Activated effector memory CD4-positive, alpha-beta T cell treated with anti-CD3 and anti-CD28 coated beads, Interleukin-2, amount 50 U/mL, for 16 hours (primary cell): ENCODE measurements around the gene PHACTR3.
"Not testable (repeated sequence)": the region's sequence is repeated elsewhere in the genome, so short reads cannot be mapped to it uniquely, and the experiment has no call there.

Source experiments
- DNase-seq: peaks from one replicate; pipeline ENCODE4 v3.0.0-alpha.2; 2020

PHACTR3 gene

DNA sequence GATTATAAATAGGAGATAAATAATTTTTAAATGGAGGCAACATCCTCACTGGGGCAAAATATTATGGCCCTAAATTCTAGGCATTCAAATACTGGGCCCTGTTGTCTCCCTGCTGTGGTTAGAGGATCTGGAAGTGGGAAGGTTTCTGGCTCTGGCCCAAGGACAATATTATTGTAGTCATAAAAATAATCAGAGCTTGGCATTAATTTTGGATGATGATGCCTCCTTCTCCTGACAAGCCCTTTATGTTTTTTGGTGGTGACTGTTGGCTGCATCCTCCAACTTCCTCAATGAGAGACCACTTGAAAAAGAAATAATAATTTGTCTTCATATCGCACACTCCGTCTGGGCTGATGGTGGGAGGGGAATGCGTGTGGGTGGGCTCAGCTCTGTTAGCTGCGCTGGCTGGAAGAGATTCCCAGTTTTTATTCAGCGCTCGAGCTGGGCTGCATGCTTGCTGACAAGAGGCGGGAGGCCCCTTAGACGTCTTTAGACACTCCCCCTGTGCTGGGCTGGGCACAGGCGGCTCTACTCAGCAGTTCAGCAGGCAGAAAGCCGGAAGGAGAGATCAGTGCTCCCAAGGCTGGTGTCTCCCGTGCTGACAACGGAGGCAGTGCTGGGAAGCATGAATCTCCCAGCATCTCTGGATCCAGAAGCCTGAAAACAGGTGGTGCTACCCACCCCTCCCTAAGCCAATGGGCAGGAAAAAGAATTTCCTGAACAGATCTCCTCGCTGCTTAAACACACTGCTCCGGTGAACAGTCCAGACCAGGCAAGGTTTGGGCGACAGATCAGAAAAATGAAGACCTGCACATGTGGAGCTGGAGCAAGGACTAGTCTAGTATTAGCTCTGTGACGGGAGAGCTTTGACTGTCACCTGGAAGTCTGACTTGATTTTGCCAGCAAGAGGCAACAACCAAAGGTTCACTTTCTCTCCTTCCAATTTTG is 231.4 kb downstream of the PHACTR3 start:
- DNase-seq: no peak

DNA sequence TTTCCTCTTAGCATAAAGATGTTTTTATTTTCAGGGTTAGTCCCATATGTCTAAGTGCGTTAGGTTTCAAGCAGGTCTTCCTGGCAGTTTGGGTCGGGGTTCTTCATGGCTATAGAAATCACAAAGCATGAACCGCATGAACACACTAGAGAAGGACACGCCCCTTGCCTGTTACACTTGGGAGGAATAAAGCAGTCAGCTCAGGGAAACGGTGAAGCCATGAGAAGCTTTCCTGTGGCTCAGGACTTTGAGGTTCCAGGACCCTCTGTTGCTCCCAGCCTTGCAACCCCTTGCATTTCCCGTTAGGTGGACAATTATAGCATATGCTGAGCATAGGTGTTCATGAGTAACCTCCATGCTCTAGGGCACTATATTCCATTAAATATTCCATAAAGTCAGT is 232.4 kb downstream of the PHACTR3 start:
- DNase-seq: no peak

DNA sequence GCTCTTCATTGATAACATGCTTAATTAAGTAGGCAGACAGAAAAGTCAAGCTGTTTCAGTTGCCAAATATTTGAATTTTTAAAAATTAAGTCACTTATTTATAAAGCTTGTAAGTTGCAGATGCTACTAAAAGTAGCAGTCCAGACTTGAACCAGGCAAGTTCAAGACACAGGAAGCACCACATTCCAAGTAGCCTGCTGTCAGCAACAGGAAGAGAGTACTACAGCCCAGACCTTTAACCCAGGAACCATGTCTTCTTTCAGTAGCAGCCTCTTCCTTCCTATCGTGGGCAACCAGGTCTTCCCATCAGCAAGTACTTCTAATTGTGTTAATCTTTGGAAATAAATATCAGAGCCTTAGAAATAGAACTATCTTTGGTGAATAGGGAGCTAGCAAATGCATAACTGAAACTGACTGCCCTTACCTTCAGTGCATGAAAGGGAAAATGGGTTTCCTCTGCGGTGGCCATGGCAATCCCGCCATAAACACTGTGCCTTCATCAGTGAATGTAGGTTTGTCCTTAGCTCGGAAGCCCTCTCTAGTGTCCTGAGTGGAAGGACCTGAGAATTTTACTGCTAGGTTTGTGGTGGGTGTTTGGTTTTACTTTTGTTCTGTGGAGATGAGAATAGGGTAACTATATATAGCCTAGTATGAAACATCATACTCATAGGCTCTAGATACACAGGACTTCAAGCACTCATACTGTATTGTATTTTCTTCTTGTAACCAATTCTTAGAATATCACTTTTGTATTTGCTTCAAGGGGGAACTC is 233.5 kb downstream of the PHACTR3 start:
- DNase-seq: no peak

DNA sequence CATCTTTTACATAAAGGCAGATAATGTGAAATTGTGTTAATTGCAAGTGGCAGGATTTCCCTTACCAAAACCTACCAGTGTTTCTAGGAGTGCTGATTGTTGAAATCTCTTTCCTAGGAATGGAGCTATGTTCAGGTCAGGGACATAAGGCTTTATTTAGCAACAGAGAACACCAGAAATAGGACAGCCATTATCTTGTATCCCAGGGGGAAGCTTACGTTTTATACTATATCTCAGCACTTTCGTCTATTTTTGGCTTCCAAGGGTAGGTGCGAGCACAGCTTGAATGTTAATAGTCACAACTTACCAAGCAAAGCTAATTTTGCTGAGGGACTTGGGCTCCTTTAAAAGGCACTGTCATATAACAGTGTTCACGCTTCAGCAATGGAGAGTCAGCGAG is 235.1 kb downstream of the PHACTR3 start:
- no peak for DNase-seq

DNA sequence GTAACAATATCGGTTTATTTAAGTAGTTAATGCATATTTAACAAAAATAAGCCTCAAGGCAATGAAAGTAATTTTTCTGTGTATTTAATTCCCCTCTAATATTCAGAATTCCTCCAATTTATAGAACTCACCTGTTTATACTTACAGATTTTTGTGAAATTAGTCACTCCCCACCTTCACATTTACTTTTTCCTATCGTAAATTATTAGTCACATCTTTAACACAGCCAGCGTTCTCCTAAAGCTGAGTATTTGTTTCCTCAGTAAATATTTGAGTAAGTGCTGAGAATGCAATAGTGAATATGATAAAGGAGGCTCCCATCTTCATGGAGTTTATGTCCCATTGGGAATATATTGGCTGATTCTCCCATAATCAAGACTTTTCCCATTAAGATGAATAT is 241.1 kb downstream of the PHACTR3 start:
- no peak for DNase-seq

DNA sequence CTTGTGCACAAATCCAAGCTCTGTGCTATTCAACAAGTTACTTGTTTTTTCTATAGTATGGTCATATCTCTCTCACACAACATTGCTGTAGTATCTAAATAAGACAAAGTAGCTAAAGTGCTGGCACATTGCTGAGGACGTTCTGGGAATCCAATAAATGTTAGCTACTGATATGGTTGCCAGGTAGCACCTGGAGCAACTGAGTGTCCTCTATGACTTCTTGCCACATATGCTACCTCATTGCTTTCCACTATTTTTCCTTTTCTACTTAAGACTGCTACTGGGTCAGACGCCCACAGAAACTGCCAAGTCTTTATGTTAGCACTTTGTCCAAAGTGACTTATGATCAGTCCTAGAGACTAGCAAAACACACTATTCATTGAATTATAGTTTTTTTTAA is 243.8 kb downstream of the PHACTR3 start:
- no peak for DNase-seq

DNA sequence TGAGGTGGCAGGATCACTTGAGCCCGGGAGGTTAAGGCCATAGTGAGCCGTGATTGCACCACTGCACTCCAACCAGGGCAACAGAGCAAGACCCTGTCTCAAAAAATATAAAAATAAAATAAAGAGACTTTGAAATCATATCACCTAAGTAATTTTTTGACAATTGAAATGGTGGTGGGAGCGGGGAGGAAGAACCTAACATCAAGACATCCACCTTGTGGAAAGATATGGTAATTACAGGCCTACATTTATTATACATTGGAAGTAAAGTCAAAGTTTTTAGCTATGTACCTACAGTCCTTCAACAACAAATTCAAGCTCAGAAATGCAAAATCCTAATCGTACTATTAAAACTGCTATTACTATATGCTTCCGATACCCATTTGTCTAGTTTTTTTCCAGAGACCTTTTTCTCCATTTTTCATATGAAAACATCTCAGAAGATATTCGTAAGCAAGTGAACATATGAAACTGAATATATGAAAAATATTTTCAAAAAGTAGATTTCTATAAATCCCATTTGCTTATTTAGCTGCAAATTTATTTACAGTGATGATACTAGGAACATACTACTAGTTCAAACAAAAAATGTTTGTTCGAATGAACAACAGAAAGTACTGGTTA is 245.8 kb downstream of the PHACTR3 start:
- no peak for DNase-seq

DNA sequence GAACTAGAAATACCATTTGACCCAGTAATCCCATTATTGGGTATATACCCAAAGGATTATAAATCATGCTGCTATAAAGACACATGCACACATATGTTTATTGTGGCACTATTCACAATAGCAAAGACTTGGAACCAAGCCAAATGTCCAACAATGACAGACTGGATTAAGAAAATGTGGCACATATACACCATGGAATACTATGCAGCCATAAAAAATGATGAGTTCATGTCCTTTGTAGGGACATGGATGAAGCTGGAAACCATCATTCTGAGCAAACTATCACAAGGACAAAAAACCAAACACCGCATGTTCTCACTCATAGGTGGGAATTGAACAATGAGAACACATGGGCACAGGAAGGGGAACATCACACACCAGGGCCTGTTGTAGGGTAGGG is 252.2 kb downstream of the PHACTR3 start:
- DNase-seq: not testable (repeated sequence)

DNA sequence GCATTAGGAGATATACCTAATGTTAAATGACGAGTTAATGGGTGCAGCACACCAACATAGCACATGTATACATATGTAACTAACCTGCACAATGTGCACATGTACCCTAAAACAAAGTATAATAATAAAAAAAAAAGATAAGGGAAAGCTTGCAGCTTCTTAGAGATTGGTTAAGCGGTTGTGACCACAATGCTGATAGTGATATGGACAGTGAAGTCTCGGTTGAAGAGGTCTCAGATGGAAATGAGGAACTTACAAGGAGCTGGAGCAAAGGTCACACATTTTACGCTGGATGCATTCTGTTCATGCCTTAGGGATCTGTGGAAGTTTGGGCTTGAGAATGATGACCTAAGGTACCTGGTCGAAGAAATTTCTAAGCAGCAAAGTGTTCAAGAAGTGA is 252.6 kb downstream of the PHACTR3 start:
- DNase-seq: not testable (repeated sequence)

DNA sequence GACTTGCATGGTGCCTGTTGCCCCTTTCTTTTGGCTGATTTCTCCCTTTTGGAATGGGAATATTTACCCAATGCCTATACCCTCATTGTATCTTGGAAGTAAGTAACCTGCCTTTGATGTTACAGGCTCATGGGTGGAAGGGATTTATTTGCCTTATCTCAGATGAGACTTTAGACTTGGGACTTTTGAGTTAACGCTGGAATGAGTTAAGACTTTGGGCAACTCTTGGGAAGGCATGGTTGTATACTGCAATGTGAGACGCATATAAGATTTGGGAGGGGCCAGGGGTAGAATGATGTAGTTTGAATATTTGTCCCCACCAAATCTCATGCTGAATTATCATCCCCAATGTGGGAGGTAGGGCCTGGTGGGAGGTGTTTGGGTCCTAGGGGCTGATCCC is 253.6 kb downstream of the PHACTR3 start:
- no peak for DNase-seq

DNA sequence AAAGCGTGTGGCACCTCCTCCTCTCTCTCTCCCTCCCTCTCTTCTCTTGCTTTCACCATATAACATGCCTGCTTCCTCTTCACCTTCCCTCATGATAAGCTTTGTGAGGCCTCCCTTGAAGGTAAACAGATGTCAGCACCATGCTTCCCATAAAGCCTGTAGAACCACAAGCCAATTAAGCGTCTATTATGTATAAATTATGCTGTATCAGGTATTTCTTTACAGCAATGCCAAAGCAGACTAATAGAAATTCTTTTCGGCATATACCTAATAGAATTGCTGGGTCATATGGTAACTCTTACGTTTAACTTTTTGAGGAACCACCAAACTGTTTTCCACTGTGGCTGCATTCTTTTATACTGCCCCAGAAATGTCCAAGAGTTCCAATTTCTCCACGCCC is 254.1 kb downstream of the PHACTR3 start:
- no peak for DNase-seq

DNA sequence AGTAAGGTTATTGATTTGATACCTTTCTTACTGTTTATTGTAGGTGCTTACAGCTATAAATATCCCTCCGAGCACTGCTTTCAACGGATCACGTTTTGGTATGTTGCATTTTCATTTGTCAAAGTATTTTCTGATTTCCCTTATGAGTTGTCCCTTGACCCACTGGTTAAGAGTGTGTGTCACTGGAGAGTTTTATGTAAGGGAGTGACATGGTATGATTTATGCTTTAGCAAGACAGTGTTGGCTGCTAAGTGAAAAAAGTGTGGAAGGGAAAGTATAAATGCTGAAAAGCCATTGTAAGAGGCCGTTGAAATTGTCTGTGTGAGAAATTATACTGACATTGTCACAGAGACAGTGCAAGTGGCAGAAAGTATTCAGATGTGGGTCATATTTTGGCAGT is 257.1 kb downstream of the PHACTR3 start:
- DNase-seq: no peak

DNA sequence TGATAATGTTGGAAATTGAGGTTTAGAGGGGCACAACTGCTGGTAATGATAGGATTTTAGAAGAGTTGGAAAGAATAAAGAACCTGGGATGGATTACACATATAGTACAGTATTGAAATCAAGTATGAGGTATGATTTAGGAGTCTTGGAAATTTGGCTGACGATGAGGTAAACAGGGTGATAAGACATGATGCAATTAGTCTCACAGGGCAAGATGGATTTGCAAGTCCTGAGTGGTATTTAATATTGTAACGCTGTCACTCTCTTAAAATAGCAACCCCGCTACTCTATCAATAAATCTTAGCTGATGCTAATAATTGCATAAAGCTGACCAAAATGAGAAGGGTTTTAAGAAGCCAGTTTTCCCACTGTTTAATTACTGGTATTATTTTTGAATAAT is 258.7 kb downstream of the PHACTR3 start:
- DNase-seq: no peak

DNA sequence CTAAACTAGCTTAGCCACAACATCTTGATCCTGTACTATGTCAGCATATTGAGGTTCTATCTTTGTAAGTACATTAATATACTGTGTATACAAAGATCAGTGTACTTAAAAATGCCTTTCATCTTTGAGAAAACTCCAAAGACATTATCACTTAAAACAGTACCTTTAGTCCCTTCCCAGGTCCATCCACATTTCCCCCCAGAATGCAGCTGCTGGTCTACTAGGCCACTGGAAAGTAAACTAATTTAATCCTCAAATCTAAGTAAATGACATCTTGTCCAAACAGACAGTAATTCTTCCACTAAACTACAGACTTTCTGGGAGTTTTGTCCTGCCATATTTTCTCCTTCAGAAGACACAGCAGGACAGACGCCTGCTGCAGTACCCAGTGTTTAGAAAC is 260.4 kb downstream of the PHACTR3 start:
- DNase-seq: no peak

DNA sequence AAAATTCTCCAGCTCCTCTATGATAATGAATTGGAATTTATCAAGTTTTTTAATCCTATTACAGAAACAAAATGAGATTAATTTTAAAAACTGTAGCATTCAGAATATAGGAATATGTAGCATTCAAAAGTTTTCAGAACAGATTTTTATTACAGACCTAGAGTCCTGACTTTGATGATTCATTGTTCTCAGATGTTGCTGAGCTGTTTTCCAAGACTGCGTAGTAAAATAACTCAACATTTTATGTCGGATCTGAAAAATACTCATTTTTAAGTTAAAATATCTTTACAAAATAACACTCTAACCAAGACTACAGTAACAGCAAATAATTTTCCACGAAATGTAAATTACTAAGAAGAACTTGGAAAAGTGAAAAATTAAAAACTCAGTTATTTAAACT is 262.0 kb downstream of the PHACTR3 start:
- no peak for DNase-seq

DNA sequence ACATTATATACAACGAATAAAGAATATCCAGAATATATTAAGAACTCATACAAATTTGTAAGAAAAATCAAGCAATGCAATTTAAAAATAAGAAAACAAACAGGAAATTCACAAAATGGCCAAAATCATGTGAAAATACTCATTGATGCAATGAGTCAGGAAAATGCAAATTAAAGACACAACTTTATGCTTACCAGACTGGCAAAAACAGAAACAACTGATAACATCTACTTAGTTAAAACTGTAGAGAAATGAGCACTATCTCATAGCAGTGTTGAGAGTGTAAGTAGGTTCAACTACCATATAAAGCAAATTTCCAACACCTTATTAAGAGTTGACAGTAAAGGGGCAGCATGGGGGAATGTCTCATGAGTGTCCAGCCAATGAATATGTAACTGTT is 266.8 kb downstream of the PHACTR3 start:
- no peak for DNase-seq

DNA sequence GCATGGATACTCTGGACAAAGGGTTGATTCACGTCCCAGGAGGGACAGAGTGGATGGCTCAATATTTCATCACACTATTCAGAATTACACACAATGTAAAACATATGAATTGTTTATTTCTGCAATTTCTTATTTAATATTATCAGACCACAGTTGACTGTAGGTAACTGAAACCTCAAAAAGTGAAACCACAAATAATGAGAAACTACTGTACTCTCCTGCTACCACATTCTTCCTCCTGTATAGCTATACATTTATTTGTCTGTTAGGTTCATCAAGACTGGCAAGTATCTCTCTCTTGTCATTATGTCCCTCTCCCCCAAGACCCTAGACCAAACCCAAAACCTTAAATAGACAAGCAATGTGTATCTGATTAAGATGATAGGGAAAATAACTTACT is 269.1 kb downstream of the PHACTR3 start:
- DNase-seq: no peak

DNA sequence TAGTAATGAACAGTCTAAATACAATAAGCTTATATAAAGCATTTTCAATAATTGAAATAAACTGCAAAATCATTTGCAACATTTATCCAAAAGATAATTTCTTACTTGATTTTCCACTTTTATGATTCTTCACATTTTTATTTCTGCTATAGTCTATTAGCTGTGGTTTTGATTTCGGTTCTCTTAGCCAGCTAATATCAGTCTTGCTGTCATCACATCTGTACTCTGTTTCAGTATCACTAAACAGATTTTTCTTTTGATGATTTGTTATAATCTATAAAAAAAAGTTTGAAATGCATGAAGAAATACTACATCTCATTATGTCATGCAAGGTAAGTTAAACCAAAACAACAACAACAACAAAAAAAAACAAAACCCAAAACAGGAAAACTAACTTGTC is 275.9 kb downstream of the PHACTR3 start:
- no peak for DNase-seq

DNA sequence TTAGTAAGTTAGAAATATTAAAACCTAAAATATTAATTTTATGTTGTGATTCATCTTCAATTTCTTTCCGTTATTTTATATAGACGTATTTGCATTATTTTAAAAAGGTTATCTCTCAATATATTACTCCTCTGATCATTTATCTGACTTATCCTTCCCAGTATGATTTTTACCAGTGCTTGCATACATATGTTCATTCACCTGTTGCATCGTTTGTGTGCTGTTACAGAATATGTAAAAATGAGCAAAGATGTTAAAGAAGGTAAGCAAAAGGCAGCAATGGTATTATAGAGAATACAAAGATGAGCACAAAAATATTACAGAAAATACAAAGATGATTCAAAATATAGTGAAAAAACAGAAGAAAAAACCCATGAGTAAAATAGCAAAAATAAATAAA is 280.2 kb downstream of the PHACTR3 start:
- no peak for DNase-seq

DNA sequence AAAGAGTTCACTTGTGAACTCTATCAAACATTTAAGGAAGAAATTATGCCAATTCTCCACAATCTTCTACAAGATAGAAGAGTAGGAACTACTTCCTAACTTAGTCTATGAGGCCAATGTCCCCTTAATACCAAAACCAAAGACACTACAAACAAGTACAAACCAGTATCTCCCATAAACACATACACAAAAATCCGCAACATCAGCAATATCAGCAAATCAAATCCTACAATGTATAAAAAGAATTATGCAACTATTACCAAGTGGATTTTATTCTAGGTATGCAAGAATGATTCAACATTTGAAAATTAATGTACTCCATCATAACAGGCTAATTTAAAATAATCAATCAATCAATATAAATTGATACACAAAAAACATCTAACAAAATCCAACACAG is 283.7 kb downstream of the PHACTR3 start:
- no peak for DNase-seq

DNA sequence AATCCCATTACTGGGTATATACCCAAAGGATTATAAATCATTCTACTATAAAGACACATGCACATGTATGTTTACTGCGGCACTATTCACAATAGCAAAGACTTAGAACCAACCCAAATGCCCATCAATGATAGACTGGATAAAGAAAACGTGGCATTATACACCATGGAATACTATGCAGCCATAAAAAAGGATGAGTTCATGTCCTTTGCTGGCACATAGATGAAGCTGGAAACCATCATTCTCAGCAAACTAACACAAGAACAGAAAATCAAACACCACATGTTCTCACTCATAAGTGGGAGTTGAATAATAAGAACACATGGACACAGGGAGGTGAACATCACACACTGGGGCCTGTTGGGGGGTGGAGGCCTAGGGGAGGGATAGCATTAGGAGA is 285.7 kb downstream of the PHACTR3 start:
- not testable (repeated sequence) for DNase-seq

DNA sequence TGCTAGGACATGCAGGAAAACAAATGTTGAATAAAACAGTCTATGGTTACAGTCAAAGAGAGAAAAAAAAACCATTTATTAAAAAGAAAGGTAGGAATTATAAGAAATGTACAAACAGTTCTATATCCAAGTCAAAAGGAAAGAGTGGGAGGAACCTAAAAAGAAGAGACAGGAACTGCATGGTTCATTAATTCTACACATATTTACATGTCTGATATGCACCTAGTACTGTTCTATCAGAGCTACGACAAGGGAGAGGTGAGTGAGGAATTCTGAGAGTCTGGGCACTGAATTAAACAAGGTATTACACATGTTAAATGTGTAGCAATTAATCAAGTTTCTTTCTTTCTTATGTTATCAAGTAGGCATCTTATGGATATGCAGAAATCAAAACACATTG is 287.2 kb downstream of the PHACTR3 start:
- DNase-seq: no peak

DNA sequence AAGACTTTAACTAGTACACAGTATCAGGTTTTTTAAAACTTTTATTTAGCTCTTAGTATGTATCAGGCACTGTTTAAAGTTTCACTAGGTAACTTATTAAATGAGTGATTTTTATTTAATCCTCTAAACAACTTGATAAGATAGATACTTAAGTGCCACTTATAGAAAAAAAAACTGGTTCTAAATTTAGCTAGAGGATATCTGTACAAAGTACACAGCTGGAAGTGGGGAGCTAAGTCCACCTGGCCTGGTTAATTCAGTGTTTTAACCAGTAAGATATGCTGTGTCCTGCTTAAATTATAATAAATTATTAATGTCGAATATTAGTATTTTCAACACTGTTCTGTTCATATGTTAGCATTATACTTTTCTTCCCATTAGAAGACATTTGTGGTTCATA is 291.6 kb downstream of the PHACTR3 start:
- DNase-seq: no peak
